Naive thymus-derived CD4-positive, alpha-beta T cell (primary cell): ENCODE data around the gene MS4A7. TPM values are rescaled to one million over a fixed set of nuclear protein-coding genes. Genes with fewer than 3 reads are reported as not detected.

Experiments
- ATAC-seq: fragments of 150-1000 bp; cut with Tn5 transposase; 2 replicates; pipeline ENCODE4 v1.10.0; 2021; ENCODE audit warnings: mild to moderate bottlenecking, moderate library complexity
- CTCF ChIA-PET: fragments of 350-600 bp; sonication (Branson Sonifier 250); formaldehyde crosslinking; loops from one replicate; lab custom pipeline; 2021; ENCODE audit warnings: antibody characterized with exemption; lab: Charles Lee
- POLR2A ChIA-PET: fragments of 350-600 bp; sonication (Branson Sonifier 250); formaldehyde crosslinking; loops from one replicate; lab custom pipeline; 2021; ENCODE audit warnings: antibody characterized with exemption, inconsistent platforms; lab: Charles Lee
- DNase-seq, 9 donors: peaks; one replicate each; pipeline versions ENCODE4 v3.0.0 to v3.0.0-alpha.2; 2020 to 2022; ENCODE audit warnings: mixed read lengths in 1 of 9
- H3K27ac ChIP-seq: one replicate; pipeline ENCODE4 v1.7.0; 2013; ENCODE audit warnings: mild to moderate bottlenecking, low read depth, low read length, moderate library complexity
- H3K27me3 ChIP-seq, 2 donors: one replicate each; pipeline ENCODE4 v1.7.0; 2013; ENCODE audit warnings: low read length in 2 of 2, mild to moderate bottlenecking in 2 of 2, moderate library complexity in 2 of 2; ENCODE audit not compliant: control insufficient read depth in 2 of 2, insufficient read depth in 2 of 2
- H3K36me3 ChIP-seq, 3 experiments: 1 replicate in 2 of 3; 2 replicates in 1 of 3; pipeline ENCODE4 v1.7.0; 2013; ENCODE audit warnings: low read length in 3 of 3, mild to moderate bottlenecking in 3 of 3, moderate library complexity in 1 of 3; ENCODE audit not compliant: insufficient read depth in 3 of 3, control insufficient read depth in 2 of 3
- H3K4me1 ChIP-seq, 2 donors: one replicate each; pipeline ENCODE4 v1.7.0; 2013; ENCODE audit warnings: low read length in 2 of 2, mild to moderate bottlenecking in 2 of 2, moderate library complexity in 1 of 2; ENCODE audit not compliant: control insufficient read depth in 2 of 2, insufficient read depth in 2 of 2
- H3K4me3 ChIP-seq: 2 replicates; pipeline ENCODE4 v1.7.0; 2013; ENCODE audit warnings: mild to moderate bottlenecking, low read length
- H3K9me3 ChIP-seq, 3 experiments: 1 replicate in 2 of 3; 2 replicates in 1 of 3; pipeline ENCODE4 v1.7.0; 2013; ENCODE audit warnings: low read length in 3 of 3; ENCODE audit not compliant: control insufficient read depth in 2 of 3
- H3K27ac Mint-ChIP-seq, 9 donors: one replicate each; pipeline ENCODE4 v1.8.0; 2020 to 2022; ENCODE audit warnings: mixed read lengths in 9 of 9, mild to moderate bottlenecking in 8 of 9, moderate library complexity in 5 of 9, inconsistent platforms in 2 of 9
- H3K27me3 Mint-ChIP-seq, 5 donors: one replicate each; pipeline ENCODE4 v1.8.0; 2021 to 2022; ENCODE audit warnings: mixed read lengths in 5 of 5, mild to moderate bottlenecking in 1 of 5
- H3K36me3 Mint-ChIP-seq, 5 donors: one replicate each; pipeline ENCODE4 v1.8.0; 2020 to 2022; ENCODE audit warnings: mixed read lengths in 5 of 5, mild to moderate bottlenecking in 3 of 5, inconsistent platforms in 1 of 5
- H3K4me1 Mint-ChIP-seq, 7 donors: one replicate each; pipeline ENCODE4 v1.8.0; 2020 to 2022; ENCODE audit warnings: mixed read lengths in 7 of 7, mild to moderate bottlenecking in 3 of 7, inconsistent platforms in 1 of 7
- H3K4me3 Mint-ChIP-seq, 10 donors: one replicate each; pipeline ENCODE4 v1.8.0; 2020 to 2022; ENCODE audit warnings: mild to moderate bottlenecking in 10 of 10, mixed read lengths in 10 of 10, moderate library complexity in 6 of 10, inconsistent platforms in 2 of 10
- H3K9me3 Mint-ChIP-seq, 11 donors: one replicate each; pipeline ENCODE4 v1.8.0; 2020 to 2022; ENCODE audit warnings: mixed read lengths in 11 of 11, mild to moderate bottlenecking in 4 of 11, inconsistent platforms in 1 of 11, moderate library complexity in 1 of 11
- intact Hi-C, 2 donors: fragments of 100-400 bp; cut with micrococcal nuclease; formaldehyde crosslinking; loops; one replicate each; pipeline ENCODE4 v1.15.1; 2023
- polyA plus RNA-seq, 2 donors: library from polyadenylated mRNA; unstranded; fragments of 300-500 nt; fragmentation: Illumina TruSeq; gene quantifications; one replicate each; pipeline ENCODE4 v1.2.3, GENCODE V29; 2021
- total RNA-seq, 6 experiments: library from RNA in 5 of 6; stranded (reverse) in 5 of 6; gene quantifications; 1 replicate in 5 of 6; 2 replicates in 1 of 6; pipeline ENCODE4 v1.2.3 and lab custom pipeline; 2021 to 2026

Gene MS4A7
- total and polyA plus RNA-seq, 7 experiments from 2014 or later = 0.22 to 83.4 (median 3.5) TPM; not detected in 2

GRCh38 chr11:60431251-60431650 lies 52.9 kb downstream of the MS4A7 start:
- no peaks in the 10 kb centered on the region for H3K27me3 ChIP-seq
- H3K36me3 ChIP-seq = no peaks in the 10 kb centered on the region
- intact Hi-C loops = no loop called here
- Mint-ChIP-seq H3K4me1 (peaks cover 0 to 2% (median 0%) of the 10 kb centered on the region in 7 donors), H3K9me3 (no peaks in the 10 kb centered on the region), H3K27me3 (peaks cover 9 to 37% (median 26%) of the 10 kb centered on the region in 5 donors), H3K36me3 (peaks cover 0 to 8% (median 0%) of the 10 kb centered on the region in 5 donors), H3K27ac (no peak overlapping the region), H3K4me3 (no peak overlapping the region)
- no peaks in the 10 kb centered on the region for H3K4me1 ChIP-seq
- POLR2A ChIA-PET = no interaction called here
- CTCF ChIA-PET = interaction anchor here (0.6 kb wide), 1 partner anchor 175 kb away, joined by 3 read pairs; no protein-coding TSS in a partner anchor
- H3K4me3 ChIP-seq = no peak overlapping the region
- H3K27ac ChIP-seq = no peak overlapping the region
- no peak for DNase-seq
- no peaks in the 10 kb centered on the region for H3K9me3 ChIP-seq
- no peak for ATAC-seq

- no peaks in the 10 kb centered on the region for H3K27me3 ChIP-seq
- H3K4me3 ChIP-seq = no peak overlapping the region
- H3K27ac ChIP-seq = no peak overlapping the region
- H3K27ac Mint-ChIP-seq = no peak overlapping the region
- no peak overlapping the region for H3K4me3 Mint-ChIP-seq
- ChIA-PET POLR2A (no interaction called here), CTCF (no interaction called here)
- no peaks in the 10 kb centered on the region for H3K36me3 ChIP-seq
- no peak for ATAC-seq
- peaks cover 0 to 2% (median 0%) of the 10 kb centered on the region in 7 donors for H3K4me1 Mint-ChIP-seq
- intact Hi-C loops = no loop called here
- no peaks in the 10 kb centered on the region for H3K4me1 ChIP-seq
- peaks cover 0 to 8% (median 0%) of the 10 kb centered on the region in 5 donors for H3K36me3 Mint-ChIP-seq
- no peaks in the 10 kb centered on the region for H3K9me3 ChIP-seq
- H3K9me3 Mint-ChIP-seq = no peaks in the 10 kb centered on the region
- no peak for DNase-seq
- peaks cover 9 to 23% (median 18%) of the 10 kb centered on the region in 5 donors for H3K27me3 Mint-ChIP-seq
These were observed 55.1 kb downstream of the MS4A7 start for GRCh38 chr11:60433401-60433800.

Other genes starting within 250 kb of the MS4A7 start
- gene MS4A6A, start 195.4 kb upstream of the MS4A7 start, total RNA-seq = 100 to 1,000 TPM in 1 of 5 experiments, 10 to 100 TPM in 1, 1 to 10 TPM in 2, not detected in 1; 6.5 to 151 (median 11.5) TPM
- gene MS4A6A, start 195.4 kb upstream of the MS4A7 start, polyA plus RNA-seq = under 1 TPM; 0.28 to 0.82 TPM
- gene MS4A4E, start 135.4 kb upstream of the MS4A7 start, total RNA-seq = 1 to 10 TPM in 2 of 5 experiments, under 1 TPM in 1, not detected in 2; 0.19 to 9.2 (median 2.1) TPM
- not detected for gene MS4A4E, start 135.4 kb upstream of the MS4A7 start, polyA plus RNA-seq
- 1 to 10 TPM in 1 of 5 experiments, under 1 TPM in 3, not detected in 1; 0.62 to 6.9 (median 0.87) TPM for gene MS4A4A, start 97.9 kb upstream of the MS4A7 start, total RNA-seq
- gene MS4A4A, start 97.9 kb upstream of the MS4A7 start, polyA plus RNA-seq = not detected
- not detected for gene MS4A6E, start 51.3 kb upstream of the MS4A7 start, total RNA-seq
- not detected for gene MS4A6E, start 51.3 kb upstream of the MS4A7 start, polyA plus RNA-seq
- gene MS4A14, start 17.9 kb downstream of the MS4A7 start, total RNA-seq = 1 to 10 TPM in 1 of 5 experiments, under 1 TPM in 2, not detected in 2; 0.13 to 5.6 (median 0.37) TPM
- not detected for gene MS4A14, start 17.9 kb downstream of the MS4A7 start, polyA plus RNA-seq
- not detected for gene MS4A5, start 51.0 kb downstream of the MS4A7 start, total RNA-seq
- not detected for gene MS4A5, start 51.0 kb downstream of the MS4A7 start, polyA plus RNA-seq
- 10 to 100 TPM in 1 of 5 experiments, 1 to 10 TPM in 3, not detected in 1; 1.4 to 22.1 (median 1.6) TPM for gene MS4A1, start 77.3 kb downstream of the MS4A7 start, total RNA-seq
- 1 to 10 TPM in 1 of 2 donors, under 1 TPM in 1; 0.92 to 1.2 TPM for gene MS4A1, start 77.3 kb downstream of the MS4A7 start, polyA plus RNA-seq
- not detected for gene MS4A12, start 114.2 kb downstream of the MS4A7 start, total RNA-seq
- gene MS4A12, start 114.2 kb downstream of the MS4A7 start, polyA plus RNA-seq = not detected
- gene MS4A13, start 136.9 kb downstream of the MS4A7 start, total RNA-seq = not detected
- gene MS4A13, start 136.9 kb downstream of the MS4A7 start, polyA plus RNA-seq = not detected